ENCODE results near the gene NDUFV1.

GRCh38 chr11:67649634-67650510 lies 43.1 kb downstream of the NDUFV1 start:
- TF ChIP-seq POLR2AphosphoS5 (IDR thresholded peaks at IDR 0.05) = no peak
- no peak for TF ChIP-seq POLR2A (IDR thresholded peaks at IDR 0.05)
- TF ChIP-seq CTCF (IDR thresholded peaks at IDR 0.05) = no peak
- TF ChIP-seq EP300 (IDR thresholded peaks at IDR 0.05) = no peak

All from sigmoid colon (tissue), 4 donors.